SK-N-MC (cell line): ENCODE results near the gene TBC1D2B.

Experiments used
- EZH2 ChIP-seq: fragments of 200-600 bp; sonication (generic); IDR thresholded peaks from one replicate; pipeline ENCODE4 v1.6.1; 2017; ENCODE audit warnings: antibody characterized with exemption
- FOXP2 ChIP-seq: optimal IDR thresholded peaks from 2 replicates; pipeline ENCODE3; 2011; ENCODE audit warnings: mild to moderate bottlenecking, moderate library complexity; ENCODE audit not compliant: insufficient read depth; ENCODE audit errors: extremely low read length, control extremely low read depth
- POLR2AphosphoS5 ChIP-seq: IDR thresholded peaks from 2 replicates; pipeline ENCODE4 v1.6.1; 2012; ENCODE audit warnings: mild to moderate bottlenecking, low read depth, low read length, borderline replicate concordance

DNA sequence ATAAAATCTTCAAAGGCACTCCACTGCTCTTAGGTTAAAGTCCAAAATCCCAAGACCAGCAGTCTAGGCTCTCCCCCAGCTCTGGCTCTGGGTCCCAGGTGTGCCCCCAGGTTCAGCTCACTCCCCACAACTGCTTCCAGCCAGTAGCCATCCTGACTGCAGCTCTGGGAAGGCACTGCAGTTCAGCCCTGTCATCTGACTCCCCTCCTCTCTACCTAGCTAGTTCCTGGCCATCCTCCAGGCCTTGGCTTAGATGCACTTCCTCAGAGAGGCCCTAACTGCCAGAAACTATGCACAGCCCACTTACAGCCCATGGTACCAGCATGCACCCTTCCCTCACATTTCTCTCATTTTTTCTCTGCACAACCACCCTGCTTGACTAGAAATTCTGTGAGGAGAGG is 25.5 kb downstream of the TBC1D2B start:
- TF ChIP-seq POLR2AphosphoS5 = no peak
- TF ChIP-seq EZH2 = no peak
- TF ChIP-seq FOXP2 = no peak
